ENCODE measurements around the gene ANGPT4. TPM values are rescaled to one million over a fixed set of nuclear protein-coding genes. Genes with fewer than 3 reads are reported as not detected.

Gene ANGPT4
- total RNA-seq, 1 experiment from 2014 or later: 0.20 TPM

- TF ChIP-seq, protein P1, sequence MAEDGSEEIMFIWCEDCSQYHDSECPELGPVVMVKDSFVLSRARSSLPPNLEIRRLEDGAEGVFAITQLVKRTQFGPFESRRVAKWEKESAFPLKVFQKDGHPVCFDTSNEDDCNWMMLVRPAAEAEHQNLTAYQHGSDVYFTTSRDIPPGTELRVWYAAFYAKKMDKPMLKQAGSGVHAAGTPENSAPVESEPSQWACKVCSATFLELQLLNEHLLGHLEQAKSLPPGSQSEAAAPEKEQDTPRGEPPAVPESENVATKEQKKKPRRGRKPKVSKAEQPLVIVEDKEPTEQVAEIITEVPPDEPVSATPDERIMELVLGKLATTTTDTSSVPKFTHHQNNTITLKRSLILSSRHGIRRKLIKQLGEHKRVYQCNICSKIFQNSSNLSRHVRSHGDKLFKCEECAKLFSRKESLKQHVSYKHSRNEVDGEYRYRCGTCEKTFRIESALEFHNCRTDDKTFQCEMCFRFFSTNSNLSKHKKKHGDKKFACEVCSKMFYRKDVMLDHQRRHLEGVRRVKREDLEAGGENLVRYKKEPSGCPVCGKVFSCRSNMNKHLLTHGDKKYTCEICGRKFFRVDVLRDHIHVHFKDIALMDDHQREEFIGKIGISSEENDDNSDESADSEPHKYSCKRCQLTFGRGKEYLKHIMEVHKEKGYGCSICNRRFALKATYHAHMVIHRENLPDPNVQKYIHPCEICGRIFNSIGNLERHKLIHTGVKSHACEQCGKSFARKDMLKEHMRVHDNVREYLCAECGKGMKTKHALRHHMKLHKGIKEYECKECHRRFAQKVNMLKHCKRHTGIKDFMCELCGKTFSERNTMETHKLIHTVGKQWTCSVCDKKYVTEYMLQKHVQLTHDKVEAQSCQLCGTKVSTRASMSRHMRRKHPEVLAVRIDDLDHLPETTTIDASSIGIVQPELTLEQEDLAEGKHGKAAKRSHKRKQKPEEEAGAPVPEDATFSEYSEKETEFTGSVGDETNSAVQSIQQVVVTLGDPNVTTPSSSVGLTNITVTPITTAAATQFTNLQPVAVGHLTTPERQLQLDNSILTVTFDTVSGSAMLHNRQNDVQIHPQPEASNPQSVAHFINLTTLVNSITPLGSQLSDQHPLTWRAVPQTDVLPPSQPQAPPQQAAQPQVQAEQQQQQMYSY (CRISPR knock-in tag; IDR thresholded peaks at IDR 0.05): no peak
These were observed 4.2 kb upstream of the ANGPT4 start (continued) for GRCh38 chr20:920311-920710.

DNA sequence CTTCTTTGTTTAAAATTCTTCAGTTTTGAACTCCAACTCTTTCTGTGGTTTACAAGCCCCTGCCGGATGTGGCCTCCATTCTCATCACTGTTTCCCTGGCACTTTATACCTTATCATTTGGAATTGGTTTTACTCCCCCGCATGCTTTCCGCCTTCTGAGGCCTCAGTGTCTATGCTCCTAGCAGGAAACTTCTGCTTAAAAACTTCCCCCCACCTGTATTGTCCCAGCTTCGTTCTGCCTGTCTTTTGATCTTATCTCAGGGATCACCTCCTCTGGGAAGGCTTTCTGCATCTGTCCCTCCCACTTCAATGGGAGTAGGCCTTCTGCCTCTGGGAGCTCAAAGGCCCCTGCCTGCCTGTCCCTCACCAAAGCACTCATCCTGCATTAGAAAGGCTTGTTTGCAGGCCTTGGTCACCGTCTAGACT, 3.4 kb upstream of the ANGPT4 start:
- H3K4me1 Mint-ChIP-seq: peaks cover 12% of the 10 kb centered on the region
- CTCF ChIA-PET: interaction anchor here (0.6 to 1.5 kb wide), 2 partner anchors 34 to 46 kb away, joined by 3 to 4 read pairs; no protein-coding TSS in a partner anchor
- no peak for ATAC-seq
- no peak overlapping the region for H3K4me3 Mint-ChIP-seq
- TF ChIP-seq MAX (CRISPR knock-in tag; IDR thresholded peaks at IDR 0.05) (no peak), GRHL2 (CRISPR knock-in tag; IDR thresholded peaks at IDR 0.05; ENCODE audit: insufficient replicate concordance, severe bottlenecking) (no peak), IRF2 (CRISPR knock-in tag; IDR thresholded peaks at IDR 0.05; ENCODE audit: borderline replicate concordance, low read depth) (no peak), TEAD1 (CRISPR knock-in tag; IDR thresholded peaks at IDR 0.05) (no peak), RELA (CRISPR knock-in tag; IDR thresholded peaks at IDR 0.05; ENCODE audit: borderline replicate concordance) (no peak), ZNF121 (CRISPR knock-in tag; IDR thresholded peaks at IDR 0.05) (no peak), NR3C1 (CRISPR knock-in tag; conservative IDR thresholded peaks at IDR 0.05; ENCODE audit: low read depth) (no peak), ATF2 (CRISPR knock-in tag; IDR thresholded peaks at IDR 0.05; ENCODE audit: borderline replicate concordance, low read depth) (no peak), ZNF232 (CRISPR knock-in tag; IDR thresholded peaks at IDR 0.05) (no peak), ATF1 (CRISPR knock-in tag; IDR thresholded peaks at IDR 0.05) (no peak), HMGA2 (CRISPR knock-in tag; IDR thresholded peaks at IDR 0.05) (no peak), TP53 (CRISPR knock-in tag; IDR thresholded peaks at IDR 0.05) (no peak)
- peaks cover 10% of the 10 kb centered on the region for H3K9me3 Mint-ChIP-seq
- H3K27me3 Mint-ChIP-seq (ENCODE audit: low read depth): no peaks in the 10 kb centered on the region
- no peak overlapping the region for H3K27ac Mint-ChIP-seq
- no peak for DNase-seq (ENCODE audit: low spot score)
- no peaks in the 10 kb centered on the region for H3K36me3 Mint-ChIP-seq
- POLR2A ChIA-PET: no interaction called here

DNA sequence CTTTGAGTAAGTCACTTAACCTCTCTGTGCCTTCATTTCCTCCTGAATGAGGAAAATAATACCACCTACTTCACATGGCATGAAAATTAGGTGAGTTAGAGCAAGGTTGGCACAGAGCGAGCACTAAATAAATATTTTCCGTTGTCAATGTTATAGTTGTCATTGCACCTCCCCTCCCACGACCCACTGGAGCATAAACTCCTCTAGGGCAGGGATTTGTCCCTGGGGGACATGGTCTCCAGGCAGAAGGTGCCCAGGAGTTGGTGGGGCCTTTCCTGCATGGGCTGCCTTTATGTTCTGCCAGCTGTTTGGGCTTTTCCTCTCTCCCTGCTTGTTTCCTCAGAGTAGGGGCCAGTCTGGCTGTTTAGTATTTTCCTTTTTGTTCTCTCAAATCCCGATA, 1.3 kb upstream of the ANGPT4 start:
- Mint-ChIP-seq H3K4me1 (peaks cover 12% of the 10 kb centered on the region), H3K36me3 (no peaks in the 10 kb centered on the region), H3K9me3 (peaks cover 10% of the 10 kb centered on the region), H3K4me3 (no peak overlapping the region), H3K27me3 (ENCODE audit: low read depth) (no peaks in the 10 kb centered on the region), H3K27ac (no peak overlapping the region)
- POLR2A ChIA-PET: no interaction called here
- ATAC-seq: no peak
- TF ChIP-seq IRF2 (CRISPR knock-in tag; IDR thresholded peaks at IDR 0.05; ENCODE audit: borderline replicate concordance, low read depth): no peak
- TF ChIP-seq, protein P2, sequence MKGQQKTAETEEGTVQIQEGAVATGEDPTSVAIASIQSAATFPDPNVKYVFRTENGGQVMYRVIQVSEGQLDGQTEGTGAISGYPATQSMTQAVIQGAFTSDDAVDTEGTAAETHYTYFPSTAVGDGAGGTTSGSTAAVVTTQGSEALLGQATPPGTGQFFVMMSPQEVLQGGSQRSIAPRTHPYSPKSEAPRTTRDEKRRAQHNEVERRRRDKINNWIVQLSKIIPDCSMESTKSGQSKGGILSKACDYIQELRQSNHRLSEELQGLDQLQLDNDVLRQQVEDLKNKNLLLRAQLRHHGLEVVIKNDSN (CRISPR knock-in tag; IDR thresholded peaks at IDR 0.05): no peak
- no peak for TF ChIP-seq SMAD3 (CRISPR knock-in tag; IDR thresholded peaks at IDR 0.05; ENCODE audit: borderline replicate concordance)
- TF ChIP-seq NFATC4 (CRISPR knock-in tag; IDR thresholded peaks at IDR 0.05): no peak
- no peak for TF ChIP-seq ATF6 (CRISPR knock-in tag; IDR thresholded peaks at IDR 0.05)
- no peak for TF ChIP-seq RORB (CRISPR knock-in tag; IDR thresholded peaks at IDR 0.05)
- TF ChIP-seq KAT7 (CRISPR knock-in tag; IDR thresholded peaks at IDR 0.05; ENCODE audit: borderline replicate concordance): no peak
- no peak for TF ChIP-seq FOXJ3 (CRISPR knock-in tag; IDR thresholded peaks at IDR 0.05; ENCODE audit: borderline replicate concordance)
- no peak for TF ChIP-seq SMAD4 (CRISPR knock-in tag; IDR thresholded peaks at IDR 0.05)
- TF ChIP-seq E2F1 (CRISPR knock-in tag; IDR thresholded peaks at IDR 0.05): no peak
- no peak for TF ChIP-seq ESRRA (CRISPR knock-in tag; IDR thresholded peaks at IDR 0.05; ENCODE audit: borderline replicate concordance)
- TF ChIP-seq MXD4 (CRISPR knock-in tag; IDR thresholded peaks at IDR 0.05; ENCODE audit: borderline replicate concordance): no peak
- TF ChIP-seq, protein P3, sequence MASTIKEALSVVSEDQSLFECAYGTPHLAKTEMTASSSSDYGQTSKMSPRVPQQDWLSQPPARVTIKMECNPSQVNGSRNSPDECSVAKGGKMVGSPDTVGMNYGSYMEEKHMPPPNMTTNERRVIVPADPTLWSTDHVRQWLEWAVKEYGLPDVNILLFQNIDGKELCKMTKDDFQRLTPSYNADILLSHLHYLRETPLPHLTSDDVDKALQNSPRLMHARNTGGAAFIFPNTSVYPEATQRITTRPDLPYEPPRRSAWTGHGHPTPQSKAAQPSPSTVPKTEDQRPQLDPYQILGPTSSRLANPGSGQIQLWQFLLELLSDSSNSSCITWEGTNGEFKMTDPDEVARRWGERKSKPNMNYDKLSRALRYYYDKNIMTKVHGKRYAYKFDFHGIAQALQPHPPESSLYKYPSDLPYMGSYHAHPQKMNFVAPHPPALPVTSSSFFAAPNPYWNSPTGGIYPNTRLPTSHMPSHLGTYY (CRISPR knock-in tag; IDR thresholded peaks at IDR 0.05): no peak
- no peak for DNase-seq (ENCODE audit: low spot score)
- CTCF ChIA-PET: interaction anchor here (0.5 to 9.0 kb wide), 4 partner anchors 32 to 552 kb away, joined by 3 to 71 read pairs (median 12); no protein-coding TSS in a partner anchor

Measured in WTC11 (cell line).